GM12878 (cell line): ENCODE data around the gene AP3B1. TPM values are rescaled to one million over a fixed set of nuclear protein-coding genes. Genes with fewer than 3 reads are reported as not detected.

Experiments
- NFXL1 ChIP-seq: fragments of 450-650 bp; IDR thresholded peaks from 2 replicates; pipeline ENCODE4 v1.6.1; 2017; ENCODE audit warnings: antibody characterized with exemption, mild to moderate bottlenecking, borderline replicate concordance
- PAX5 ChIP-seq: IDR thresholded peaks from 2 replicates; pipeline ENCODE4 v1.6.1; 2011; ENCODE audit warnings: low read depth, low read length, borderline replicate concordance
- RAD21 ChIP-seq: IDR thresholded peaks from 2 replicates; pipeline ENCODE4 v1.6.1; 2011; ENCODE audit warnings: mild to moderate bottlenecking, low read depth, low read length, moderate library complexity; ENCODE audit not compliant: insufficient read depth
- SUZ12 ChIP-seq: fragments of 200-600 bp; sonication (generic); IDR thresholded peaks from one replicate; pipeline ENCODE4 v1.6.1; 2018; ENCODE audit warnings: antibody characterized with exemption, mild to moderate bottlenecking; ENCODE audit not compliant: unreplicated experiment
- ZZZ3 ChIP-seq: IDR thresholded peaks from 2 replicates; pipeline ENCODE4 v1.6.1; 2011; ENCODE audit warnings: low read depth; ENCODE audit not compliant: control insufficient read depth, insufficient read length
- polyA plus RNA-seq, 11 experiments: library from polyadenylated mRNA; depleted of rRNA in 4 of 11; unstranded in 6 of 11; stranded (reverse) in 5 of 11; fragments of >200 nt; fragmentation: Nextera tagmentation in 4 of 11; fragmentation: Illumina TruSeq in 1 of 11; extraction: Ambion mirVana in 4 of 11; extraction: Trizol in 1 of 11; gene quantifications; 1 replicate in 1 of 11; 2 replicates in 10 of 11; pipeline versions ENCODE4 v1.2.1 to v1.2.3, GENCODE V29; 2011 to 2016; ENCODE audit warnings: inconsistent platforms in 2 of 11, missing spikeins in 2 of 11, low read depth in 1 of 11
- total RNA-seq, 4 experiments: library from RNA; depleted of rRNA in 3 of 4; stranded (reverse); fragments of >200 nt in 3 of 4; fragmentation: Illumina TruSeq in 1 of 4; extraction: Trizol in 1 of 4; gene quantifications; 2 replicates each; pipeline versions ENCODE4 v1.2.1 to v1.2.3, GENCODE V29; 2013 to 2021
- TF ChIP-seq, protein P1 (sequence below): IDR thresholded peaks from 2 replicates; pipeline ENCODE4 v1.6.1; 2011; ENCODE audit warnings: mild to moderate bottlenecking, low read depth, low read length, moderate library complexity; ENCODE audit not compliant: insufficient replicate concordance
- TF ChIP-seq, protein P2 (sequence below): IDR thresholded peaks from 2 replicates; pipeline ENCODE4 v1.6.1; 2011; ENCODE audit warnings: low read depth, low read length, improper control_type of control experiment, borderline replicate concordance
- TF ChIP-seq, protein P3 (sequence below): IDR thresholded peaks from 2 replicates; pipeline ENCODE4 v1.6.1; 2012; ENCODE audit warnings: low read depth, low read length, improper control_type of control experiment
- TF ChIP-seq, protein P4 (sequence below): fragments of 450-650 bp; formaldehyde crosslinking; IDR thresholded peaks from 2 replicates; pipeline ENCODE4 v1.4.0; 2020; ENCODE audit warnings: mild to moderate bottlenecking, moderate library complexity

AP3B1 gene
- total and polyA plus RNA-seq, 10 of the 15 experiments (the other 5 are each of a cell fraction or from before 2014, with no cell fraction given), result 30.9 to 70.8 (median 46.0) TPM

DNA sequence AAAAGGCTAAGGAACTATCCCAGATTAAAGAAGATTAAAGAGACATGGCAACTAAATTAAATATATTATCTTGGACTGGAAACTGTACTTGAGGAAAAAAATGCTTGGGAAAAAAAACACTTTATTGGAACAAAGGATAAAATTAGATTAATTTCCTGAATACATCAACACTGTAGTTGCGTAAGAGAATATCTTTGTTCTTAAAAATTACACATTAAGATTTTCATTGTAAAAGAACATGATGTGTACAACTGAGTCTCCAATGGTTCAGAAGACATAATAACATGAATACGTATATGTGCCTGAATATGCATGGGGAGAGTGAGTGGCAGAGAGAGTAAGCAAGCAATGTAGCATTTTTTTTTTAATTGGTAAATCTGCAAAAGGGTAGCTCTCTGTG lies 2.8 kb downstream of the AP3B1 start (continued):
- TF ChIP-seq, protein P1, sequence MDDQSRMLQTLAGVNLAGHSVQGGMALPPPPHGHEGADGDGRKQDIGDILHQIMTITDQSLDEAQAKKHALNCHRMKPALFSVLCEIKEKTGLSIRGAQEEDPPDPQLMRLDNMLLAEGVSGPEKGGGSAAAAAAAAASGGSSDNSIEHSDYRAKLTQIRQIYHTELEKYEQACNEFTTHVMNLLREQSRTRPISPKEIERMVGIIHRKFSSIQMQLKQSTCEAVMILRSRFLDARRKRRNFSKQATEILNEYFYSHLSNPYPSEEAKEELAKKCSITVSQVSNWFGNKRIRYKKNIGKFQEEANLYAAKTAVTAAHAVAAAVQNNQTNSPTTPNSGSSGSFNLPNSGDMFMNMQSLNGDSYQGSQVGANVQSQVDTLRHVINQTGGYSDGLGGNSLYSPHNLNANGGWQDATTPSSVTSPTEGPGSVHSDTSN, result no peak
- no peak for TF ChIP-seq NFXL1
- TF ChIP-seq SUZ12, result no peak
- TF ChIP-seq RAD21, result no peak
- TF ChIP-seq, protein P2, sequence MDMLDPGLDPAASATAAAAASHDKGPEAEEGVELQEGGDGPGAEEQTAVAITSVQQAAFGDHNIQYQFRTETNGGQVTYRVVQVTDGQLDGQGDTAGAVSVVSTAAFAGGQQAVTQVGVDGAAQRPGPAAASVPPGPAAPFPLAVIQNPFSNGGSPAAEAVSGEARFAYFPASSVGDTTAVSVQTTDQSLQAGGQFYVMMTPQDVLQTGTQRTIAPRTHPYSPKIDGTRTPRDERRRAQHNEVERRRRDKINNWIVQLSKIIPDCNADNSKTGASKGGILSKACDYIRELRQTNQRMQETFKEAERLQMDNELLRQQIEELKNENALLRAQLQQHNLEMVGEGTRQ, result no peak
- TF ChIP-seq, protein P3, sequence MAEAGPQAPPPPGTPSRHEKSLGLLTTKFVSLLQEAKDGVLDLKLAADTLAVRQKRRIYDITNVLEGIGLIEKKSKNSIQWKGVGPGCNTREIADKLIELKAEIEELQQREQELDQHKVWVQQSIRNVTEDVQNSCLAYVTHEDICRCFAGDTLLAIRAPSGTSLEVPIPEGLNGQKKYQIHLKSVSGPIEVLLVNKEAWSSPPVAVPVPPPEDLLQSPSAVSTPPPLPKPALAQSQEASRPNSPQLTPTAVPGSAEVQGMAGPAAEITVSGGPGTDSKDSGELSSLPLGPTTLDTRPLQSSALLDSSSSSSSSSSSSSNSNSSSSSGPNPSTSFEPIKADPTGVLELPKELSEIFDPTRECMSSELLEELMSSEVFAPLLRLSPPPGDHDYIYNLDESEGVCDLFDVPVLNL, result no peak
- TF ChIP-seq, protein P4, sequence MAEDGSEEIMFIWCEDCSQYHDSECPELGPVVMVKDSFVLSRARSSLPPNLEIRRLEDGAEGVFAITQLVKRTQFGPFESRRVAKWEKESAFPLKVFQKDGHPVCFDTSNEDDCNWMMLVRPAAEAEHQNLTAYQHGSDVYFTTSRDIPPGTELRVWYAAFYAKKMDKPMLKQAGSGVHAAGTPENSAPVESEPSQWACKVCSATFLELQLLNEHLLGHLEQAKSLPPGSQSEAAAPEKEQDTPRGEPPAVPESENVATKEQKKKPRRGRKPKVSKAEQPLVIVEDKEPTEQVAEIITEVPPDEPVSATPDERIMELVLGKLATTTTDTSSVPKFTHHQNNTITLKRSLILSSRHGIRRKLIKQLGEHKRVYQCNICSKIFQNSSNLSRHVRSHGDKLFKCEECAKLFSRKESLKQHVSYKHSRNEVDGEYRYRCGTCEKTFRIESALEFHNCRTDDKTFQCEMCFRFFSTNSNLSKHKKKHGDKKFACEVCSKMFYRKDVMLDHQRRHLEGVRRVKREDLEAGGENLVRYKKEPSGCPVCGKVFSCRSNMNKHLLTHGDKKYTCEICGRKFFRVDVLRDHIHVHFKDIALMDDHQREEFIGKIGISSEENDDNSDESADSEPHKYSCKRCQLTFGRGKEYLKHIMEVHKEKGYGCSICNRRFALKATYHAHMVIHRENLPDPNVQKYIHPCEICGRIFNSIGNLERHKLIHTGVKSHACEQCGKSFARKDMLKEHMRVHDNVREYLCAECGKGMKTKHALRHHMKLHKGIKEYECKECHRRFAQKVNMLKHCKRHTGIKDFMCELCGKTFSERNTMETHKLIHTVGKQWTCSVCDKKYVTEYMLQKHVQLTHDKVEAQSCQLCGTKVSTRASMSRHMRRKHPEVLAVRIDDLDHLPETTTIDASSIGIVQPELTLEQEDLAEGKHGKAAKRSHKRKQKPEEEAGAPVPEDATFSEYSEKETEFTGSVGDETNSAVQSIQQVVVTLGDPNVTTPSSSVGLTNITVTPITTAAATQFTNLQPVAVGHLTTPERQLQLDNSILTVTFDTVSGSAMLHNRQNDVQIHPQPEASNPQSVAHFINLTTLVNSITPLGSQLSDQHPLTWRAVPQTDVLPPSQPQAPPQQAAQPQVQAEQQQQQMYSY (CRISPR knock-in tag), result no peak
- TF ChIP-seq ZZZ3, result no peak
- no peak for TF ChIP-seq PAX5
